ENCODE results near the gene IL18RAP. TPM values are rescaled to one million over a fixed set of nuclear protein-coding genes. Genes with fewer than 3 reads are reported as not detected.

Gene IL18RAP
- total RNA-seq, 1 experiment from 2014 or later = not detected

GRCh38 chr2:102428573-102428972 is 5.6 kb downstream of the IL18RAP start:
- ATAC-seq (no peak), DNase-seq (ENCODE audit: low spot score) (no peak)
- Mint-ChIP-seq H3K27me3 (ENCODE audit: low read depth) (no peaks in the 10 kb centered on the region; the same call in 1 of the 2 replicates), H3K36me3 (no peaks in the 10 kb centered on the region), H3K4me3 (no peak overlapping the region), H3K9me3 (no peaks in the 10 kb centered on the region), H3K4me1 (no peaks in the 10 kb centered on the region), H3K27ac (no peak overlapping the region)
- TF ChIP-seq CBFB (CRISPR knock-in tag; IDR thresholded peaks at IDR 0.05; ENCODE audit: low read depth) (no peak), ETV6 (CRISPR knock-in tag; IDR thresholded peaks at IDR 0.05) (no peak), MAX (CRISPR knock-in tag; IDR thresholded peaks at IDR 0.05) (no peak), JUN (CRISPR knock-in tag; IDR thresholded peaks at IDR 0.05) (no peak), KAT7 (CRISPR knock-in tag; IDR thresholded peaks at IDR 0.05; ENCODE audit: borderline replicate concordance) (no peak), SOX15 (CRISPR knock-in tag; IDR thresholded peaks at IDR 0.05) (no peak), ATF2 (CRISPR knock-in tag; IDR thresholded peaks at IDR 0.05; ENCODE audit: borderline replicate concordance, low read depth) (no peak)
- TF ChIP-seq, protein P1, sequence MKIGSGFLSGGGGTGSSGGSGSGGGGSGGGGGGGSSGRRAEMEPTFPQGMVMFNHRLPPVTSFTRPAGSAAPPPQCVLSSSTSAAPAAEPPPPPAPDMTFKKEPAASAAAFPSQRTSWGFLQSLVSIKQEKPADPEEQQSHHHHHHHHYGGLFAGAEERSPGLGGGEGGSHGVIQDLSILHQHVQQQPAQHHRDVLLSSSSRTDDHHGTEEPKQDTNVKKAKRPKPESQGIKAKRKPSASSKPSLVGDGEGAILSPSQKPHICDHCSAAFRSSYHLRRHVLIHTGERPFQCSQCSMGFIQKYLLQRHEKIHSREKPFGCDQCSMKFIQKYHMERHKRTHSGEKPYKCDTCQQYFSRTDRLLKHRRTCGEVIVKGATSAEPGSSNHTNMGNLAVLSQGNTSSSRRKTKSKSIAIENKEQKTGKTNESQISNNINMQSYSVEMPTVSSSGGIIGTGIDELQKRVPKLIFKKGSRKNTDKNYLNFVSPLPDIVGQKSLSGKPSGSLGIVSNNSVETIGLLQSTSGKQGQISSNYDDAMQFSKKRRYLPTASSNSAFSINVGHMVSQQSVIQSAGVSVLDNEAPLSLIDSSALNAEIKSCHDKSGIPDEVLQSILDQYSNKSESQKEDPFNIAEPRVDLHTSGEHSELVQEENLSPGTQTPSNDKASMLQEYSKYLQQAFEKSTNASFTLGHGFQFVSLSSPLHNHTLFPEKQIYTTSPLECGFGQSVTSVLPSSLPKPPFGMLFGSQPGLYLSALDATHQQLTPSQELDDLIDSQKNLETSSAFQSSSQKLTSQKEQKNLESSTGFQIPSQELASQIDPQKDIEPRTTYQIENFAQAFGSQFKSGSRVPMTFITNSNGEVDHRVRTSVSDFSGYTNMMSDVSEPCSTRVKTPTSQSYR (CRISPR knock-in tag; IDR thresholded peaks at IDR 0.05) = no peak
- ChIA-PET CTCF (no interaction called here), POLR2A (no interaction called here)

DNA sequence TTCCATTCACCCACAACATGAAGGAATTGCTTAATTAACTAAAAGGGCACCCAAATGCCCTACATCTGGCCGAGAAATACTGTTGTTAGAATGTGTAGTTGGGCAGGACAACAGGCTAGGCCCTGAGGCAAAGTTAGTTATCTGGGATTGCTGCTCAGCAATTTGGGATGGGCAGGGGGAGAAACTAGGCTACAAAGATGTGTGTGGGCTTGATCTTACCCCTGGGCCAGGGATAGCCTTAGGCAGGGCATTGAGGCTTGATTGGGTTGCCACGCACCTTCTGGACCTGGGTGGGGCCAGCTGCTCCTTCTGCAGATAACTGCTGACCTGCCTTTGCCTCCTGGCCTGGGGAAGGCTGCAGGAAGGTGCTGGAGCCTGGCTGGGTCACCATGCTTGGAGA is 9.4 kb downstream of the IL18RAP start:
- ATAC-seq = no peak
- H3K4me3 Mint-ChIP-seq = no peak overlapping the region

GRCh38 chr2:102433973-102434654 is 11.2 kb downstream of the IL18RAP start:
- no peak for ATAC-seq
- H3K9me3 Mint-ChIP-seq = no peaks in the 10 kb centered on the region
- no peak overlapping the region for H3K27ac Mint-ChIP-seq
- DNase-seq (ENCODE audit: low spot score) = no peak
- H3K36me3 Mint-ChIP-seq = no peaks in the 10 kb centered on the region
- no peaks in the 10 kb centered on the region; the same call in 1 of the 2 replicates for H3K27me3 Mint-ChIP-seq (ENCODE audit: low read depth)
- ChIA-PET CTCF (no interaction called here), POLR2A (no interaction called here)
- no peak overlapping the region for H3K4me3 Mint-ChIP-seq
- no peaks in the 10 kb centered on the region for H3K4me1 Mint-ChIP-seq
- TF ChIP-seq TP53 (CRISPR knock-in tag; IDR thresholded peaks at IDR 0.05) (no peak), E2F1 (CRISPR knock-in tag; IDR thresholded peaks at IDR 0.05) (no peak), CREB1 (CRISPR knock-in tag; IDR thresholded peaks at IDR 0.05) (no peak), ATF1 (CRISPR knock-in tag; IDR thresholded peaks at IDR 0.05) (no peak), NFYB (CRISPR knock-in tag; conservative IDR thresholded peaks at IDR 0.05; ENCODE audit: low read depth) (no peak)
- TF ChIP-seq, protein P2, sequence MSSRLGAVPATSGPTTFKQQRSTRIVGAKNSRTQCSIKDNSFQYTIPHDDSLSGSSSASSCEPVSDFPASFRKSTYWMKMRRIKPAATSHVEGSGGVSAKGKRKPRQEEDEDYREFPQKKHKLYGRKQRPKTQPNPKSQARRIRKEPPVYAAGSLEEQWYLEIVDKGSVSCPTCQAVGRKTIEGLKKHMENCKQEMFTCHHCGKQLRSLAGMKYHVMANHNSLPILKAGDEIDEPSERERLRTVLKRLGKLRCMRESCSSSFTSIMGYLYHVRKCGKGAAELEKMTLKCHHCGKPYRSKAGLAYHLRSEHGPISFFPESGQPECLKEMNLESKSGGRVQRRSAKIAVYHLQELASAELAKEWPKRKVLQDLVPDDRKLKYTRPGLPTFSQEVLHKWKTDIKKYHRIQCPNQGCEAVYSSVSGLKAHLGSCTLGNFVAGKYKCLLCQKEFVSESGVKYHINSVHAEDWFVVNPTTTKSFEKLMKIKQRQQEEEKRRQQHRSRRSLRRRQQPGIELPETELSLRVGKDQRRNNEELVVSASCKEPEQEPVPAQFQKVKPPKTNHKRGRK (CRISPR knock-in tag; IDR thresholded peaks at IDR 0.05; ENCODE audit: borderline replicate concordance) = no peak
- TF ChIP-seq, protein P3, sequence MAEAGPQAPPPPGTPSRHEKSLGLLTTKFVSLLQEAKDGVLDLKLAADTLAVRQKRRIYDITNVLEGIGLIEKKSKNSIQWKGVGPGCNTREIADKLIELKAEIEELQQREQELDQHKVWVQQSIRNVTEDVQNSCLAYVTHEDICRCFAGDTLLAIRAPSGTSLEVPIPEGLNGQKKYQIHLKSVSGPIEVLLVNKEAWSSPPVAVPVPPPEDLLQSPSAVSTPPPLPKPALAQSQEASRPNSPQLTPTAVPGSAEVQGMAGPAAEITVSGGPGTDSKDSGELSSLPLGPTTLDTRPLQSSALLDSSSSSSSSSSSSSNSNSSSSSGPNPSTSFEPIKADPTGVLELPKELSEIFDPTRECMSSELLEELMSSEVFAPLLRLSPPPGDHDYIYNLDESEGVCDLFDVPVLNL (CRISPR knock-in tag; IDR thresholded peaks at IDR 0.05; ENCODE audit: borderline replicate concordance, low read depth) = no peak

More for the DNA sequence above, 9.4 kb downstream of the IL18RAP start:
- Mint-ChIP-seq H3K9me3 (no peaks in the 10 kb centered on the region), H3K27ac (no peak overlapping the region), H3K4me1 (no peaks in the 10 kb centered on the region), H3K36me3 (no peaks in the 10 kb centered on the region), H3K27me3 (ENCODE audit: low read depth) (no peaks in the 10 kb centered on the region; the same call in 1 of the 2 replicates)
- ChIA-PET POLR2A (no interaction called here), CTCF (no interaction called here)
- TF ChIP-seq USF2 (CRISPR knock-in tag; IDR thresholded peaks at IDR 0.05) = no peak
- TF ChIP-seq SP1 (CRISPR knock-in tag; conservative IDR thresholded peaks at IDR 0.05) = no peak
- TF ChIP-seq, protein P4, sequence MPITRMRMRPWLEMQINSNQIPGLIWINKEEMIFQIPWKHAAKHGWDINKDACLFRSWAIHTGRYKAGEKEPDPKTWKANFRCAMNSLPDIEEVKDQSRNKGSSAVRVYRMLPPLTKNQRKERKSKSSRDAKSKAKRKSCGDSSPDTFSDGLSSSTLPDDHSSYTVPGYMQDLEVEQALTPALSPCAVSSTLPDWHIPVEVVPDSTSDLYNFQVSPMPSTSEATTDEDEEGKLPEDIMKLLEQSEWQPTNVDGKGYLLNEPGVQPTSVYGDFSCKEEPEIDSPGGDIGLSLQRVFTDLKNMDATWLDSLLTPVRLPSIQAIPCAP (CRISPR knock-in tag; IDR thresholded peaks at IDR 0.05) = no peak
- TF ChIP-seq TCF7 (CRISPR knock-in tag; IDR thresholded peaks at IDR 0.05; ENCODE audit: low read depth) = no peak
- TF ChIP-seq, protein P5, sequence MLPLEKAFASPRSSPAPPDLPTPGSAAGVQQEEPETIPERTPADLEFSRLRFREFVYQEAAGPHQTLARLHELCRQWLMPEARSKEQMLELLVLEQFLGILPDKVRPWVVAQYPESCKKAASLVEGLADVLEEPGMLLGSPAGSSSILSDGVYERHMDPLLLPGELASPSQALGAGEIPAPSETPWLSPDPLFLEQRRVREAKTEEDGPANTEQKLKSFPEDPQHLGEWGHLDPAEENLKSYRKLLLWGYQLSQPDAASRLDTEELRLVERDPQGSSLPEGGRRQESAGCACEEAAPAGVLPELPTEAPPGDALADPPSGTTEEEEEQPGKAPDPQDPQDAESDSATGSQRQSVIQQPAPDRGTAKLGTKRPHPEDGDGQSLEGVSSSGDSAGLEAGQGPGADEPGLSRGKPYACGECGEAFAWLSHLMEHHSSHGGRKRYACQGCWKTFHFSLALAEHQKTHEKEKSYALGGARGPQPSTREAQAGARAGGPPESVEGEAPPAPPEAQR (CRISPR knock-in tag; IDR thresholded peaks at IDR 0.05) = no peak
- no peak for DNase-seq (ENCODE audit: low spot score)

All from WTC11 (cell line).